Activated T-cell treated with anti-CD3 and anti-CD28 coated beads, Interleukin-2, amount 50 U/mL, for 24 hours (primary cell): ENCODE data around the gene PCDHA6.
"Not testable (repeated sequence)": the region's sequence is repeated elsewhere in the genome, so short reads cannot be mapped to it uniquely, and the experiment has no call there.

ENCODE experiments used
- DNase-seq: peaks from one replicate; pipeline ENCODE4 v3.0.0-alpha.2; 2020
- H3K27ac Mint-ChIP-seq: 2 replicates; pipeline ENCODE4 v1.8.0; 2020; ENCODE audit warnings: mild to moderate bottlenecking, mixed read lengths
- H3K27me3 Mint-ChIP-seq: 2 replicates; pipeline ENCODE4 v1.8.0; 2020; ENCODE audit warnings: mixed read lengths
- H3K36me3 Mint-ChIP-seq: 2 replicates; pipeline ENCODE4 v1.8.0; 2020; ENCODE audit warnings: low read depth, mixed read lengths
- H3K4me1 Mint-ChIP-seq: 2 replicates; pipeline ENCODE4 v1.8.0; 2020; ENCODE audit warnings: low read depth, mixed read lengths
- H3K4me3 Mint-ChIP-seq: 2 replicates; pipeline ENCODE4 v1.8.0; 2020; ENCODE audit warnings: mild to moderate bottlenecking, moderate library complexity, mixed read lengths
- H3K9me3 Mint-ChIP-seq: 2 replicates; pipeline ENCODE4 v1.8.0; 2020; ENCODE audit warnings: mixed read lengths

The PCDHA6 gene

GRCh38 chr5:140869555-140869886 lies 41.8 kb downstream of the PCDHA6 start:
- Mint-ChIP-seq H3K9me3 (peaks cover 21% of the 10 kb centered on the region), H3K27me3 (peaks cover 47% of the 10 kb centered on the region), H3K4me3 (no peak overlapping the region), H3K27ac (no peak overlapping the region), H3K36me3 (peaks cover 7% of the 10 kb centered on the region), H3K4me1 (no peaks in the 10 kb centered on the region)
- DNase-seq = no peak

DNA sequence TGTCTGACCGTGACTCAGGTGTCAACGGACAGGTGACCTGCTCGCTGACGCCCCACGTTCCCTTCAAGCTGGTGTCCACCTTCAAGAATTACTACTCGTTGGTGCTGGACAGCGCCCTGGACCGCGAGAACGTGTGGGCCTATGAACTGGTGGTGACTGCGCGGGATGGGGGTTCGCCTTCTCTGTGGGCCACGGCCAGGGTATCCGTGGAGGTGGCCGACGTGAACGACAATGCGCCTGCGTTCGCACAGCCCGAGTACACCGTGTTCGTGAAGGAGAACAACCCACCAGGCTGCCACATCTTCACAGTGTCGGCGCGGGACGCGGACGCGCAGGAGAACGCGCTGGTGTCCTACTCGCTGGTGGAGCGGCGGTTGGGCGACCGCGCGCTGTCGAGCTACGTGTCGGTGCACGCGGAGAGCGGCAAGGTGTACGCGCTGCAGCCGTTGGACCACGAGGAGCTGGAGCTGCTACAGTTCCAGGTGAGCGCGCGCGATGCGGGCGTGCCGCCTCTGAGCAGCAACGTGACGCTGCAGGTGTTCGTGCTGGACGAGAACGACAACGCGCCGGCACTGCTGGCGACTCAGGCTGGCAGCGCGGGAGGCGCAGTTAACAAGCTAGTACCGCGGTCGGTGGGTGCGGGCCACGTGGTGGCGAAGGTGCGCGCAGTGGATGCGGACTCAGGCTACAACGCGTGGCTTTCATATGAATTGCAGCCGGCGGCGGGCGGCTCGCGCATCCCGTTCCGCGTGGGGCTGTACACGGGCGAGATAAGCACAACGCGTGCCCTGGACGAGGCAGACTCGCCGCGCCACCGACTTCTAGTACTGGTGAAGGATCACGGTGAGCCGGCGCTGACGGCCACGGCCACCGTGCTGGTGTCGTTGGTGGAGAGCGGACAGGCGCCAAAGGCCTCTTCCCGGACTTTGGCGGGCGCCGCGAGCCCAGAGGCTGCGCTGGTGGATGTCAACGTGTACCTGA lies 42.8 kb downstream of the PCDHA6 start:
- Mint-ChIP-seq H3K36me3 (peaks cover 7% of the 10 kb centered on the region), H3K4me3 (no peak overlapping the region), H3K4me1 (no peaks in the 10 kb centered on the region), H3K9me3 (peaks cover 27% of the 10 kb centered on the region), H3K27me3 (peaks cover 54% of the 10 kb centered on the region), H3K27ac (no peak overlapping the region)
- DNase-seq = no peak

- H3K27me3 Mint-ChIP-seq = peaks cover 57% of the 10 kb centered on the region
- H3K4me1 Mint-ChIP-seq = no peaks in the 10 kb centered on the region
- no peak within 1 kb of the TSS for H3K4me3 Mint-ChIP-seq
- no peak within 1 kb of the TSS for H3K27ac Mint-ChIP-seq
- H3K36me3 Mint-ChIP-seq = peaks cover 3% of the 10 kb centered on the region
- H3K9me3 Mint-ChIP-seq = peaks cover 37% of the 10 kb centered on the region
- no peak for DNase-seq
Observed at GRCh38 chr5:140875085-140876065, 47.6 kb downstream of the PCDHA6 start, which contains the start of gene PCDHA12. PCDHA12 (plus strand) TSS chr5:140875308; CDS start chr5:140875473, 165 bp downstream.

- DNase-seq, H3K27ac Mint-ChIP-seq, H3K36me3 Mint-ChIP-seq, H3K4me3 Mint-ChIP-seq, H3K4me1 Mint-ChIP-seq: not testable (repeated sequence)
- Mint-ChIP-seq H3K27me3 (peaks cover 58% of the 10 kb centered on the region), H3K9me3 (peaks cover 41% of the 10 kb centered on the region)
Observed at GRCh38 chr5:140876541-140877261, 48.9 kb downstream of the PCDHA6 start.

DNA sequence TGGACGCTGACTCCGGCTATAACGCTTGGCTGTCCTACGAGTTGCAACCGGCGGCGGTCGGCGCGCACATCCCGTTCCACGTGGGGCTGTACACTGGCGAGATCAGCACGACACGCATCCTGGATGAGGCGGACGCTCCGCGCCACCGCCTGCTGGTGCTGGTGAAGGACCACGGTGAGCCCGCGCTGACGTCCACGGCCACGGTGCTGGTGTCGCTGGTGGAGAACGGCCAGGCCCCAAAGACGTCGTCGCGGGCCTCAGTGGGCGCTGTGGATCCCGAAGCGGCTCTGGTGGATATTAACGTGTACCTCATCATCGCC lies 49.5 kb downstream of the PCDHA6 start:
- no peak overlapping the region for H3K4me3 Mint-ChIP-seq
- no peak overlapping the region for H3K27ac Mint-ChIP-seq
- no peak for DNase-seq
- H3K9me3 Mint-ChIP-seq = peaks cover 42% of the 10 kb centered on the region
- H3K27me3 Mint-ChIP-seq = peaks cover 60% of the 10 kb centered on the region
- H3K4me1 Mint-ChIP-seq = no peaks in the 10 kb centered on the region
- peaks cover 3% of the 10 kb centered on the region for H3K36me3 Mint-ChIP-seq
